Measurements from ENCODE around the gene PLA1A.

- TF ChIP-seq POLR2AphosphoS5 (IDR thresholded peaks at IDR 0.05; ENCODE audit: low read depth, low read length) (no peak), TAF1 (IDR thresholded peaks at IDR 0.05; ENCODE audit: borderline replicate concordance, insufficient read depth, low read length) (no peak), REST (IDR thresholded peaks at IDR 0.05; ENCODE audit: insufficient read depth in 1 of 2, low read depth in 2 of 2, low read length in 2 of 2) (no peak)
These were observed 5.0 kb downstream of the PLA1A start for GRCh38 chr3:119602676-119603075.
